ENCODE results near the gene ING5.

DNA sequence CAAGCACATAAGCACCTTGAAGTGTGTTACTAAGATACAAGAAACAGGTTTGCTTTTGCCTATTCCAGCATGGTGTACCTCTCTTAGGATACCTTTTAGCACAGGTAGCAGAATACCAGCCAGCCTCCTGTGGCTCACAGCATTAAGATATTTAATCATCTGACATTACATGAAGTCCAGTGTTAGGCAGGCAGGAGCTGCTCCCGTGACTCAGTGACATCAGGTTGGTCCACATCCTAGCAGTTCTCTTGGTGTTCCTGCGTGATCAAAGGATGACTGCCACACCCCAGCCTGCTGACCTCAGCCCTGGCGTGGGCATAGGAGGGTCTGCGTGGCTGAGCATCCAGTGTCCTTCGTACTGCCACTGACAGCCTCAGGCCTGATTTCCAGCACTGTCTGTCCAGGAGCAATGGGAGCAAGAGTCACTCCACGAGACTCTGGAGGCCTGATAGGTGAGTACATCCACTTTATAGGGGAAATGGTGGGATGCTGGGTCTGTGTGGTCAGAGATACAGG is 11.6 kb upstream of the ING5 start:
- TF ChIP-seq EZH2 (IDR thresholded peaks at IDR 0.05; ENCODE audit: low read length, unreplicated experiment) (no peak), EZH2phosphoT487 (IDR thresholded peaks at IDR 0.05; ENCODE audit: borderline replicate concordance, low read length) (no peak)
- TF ChIP-seq, protein P1, sequence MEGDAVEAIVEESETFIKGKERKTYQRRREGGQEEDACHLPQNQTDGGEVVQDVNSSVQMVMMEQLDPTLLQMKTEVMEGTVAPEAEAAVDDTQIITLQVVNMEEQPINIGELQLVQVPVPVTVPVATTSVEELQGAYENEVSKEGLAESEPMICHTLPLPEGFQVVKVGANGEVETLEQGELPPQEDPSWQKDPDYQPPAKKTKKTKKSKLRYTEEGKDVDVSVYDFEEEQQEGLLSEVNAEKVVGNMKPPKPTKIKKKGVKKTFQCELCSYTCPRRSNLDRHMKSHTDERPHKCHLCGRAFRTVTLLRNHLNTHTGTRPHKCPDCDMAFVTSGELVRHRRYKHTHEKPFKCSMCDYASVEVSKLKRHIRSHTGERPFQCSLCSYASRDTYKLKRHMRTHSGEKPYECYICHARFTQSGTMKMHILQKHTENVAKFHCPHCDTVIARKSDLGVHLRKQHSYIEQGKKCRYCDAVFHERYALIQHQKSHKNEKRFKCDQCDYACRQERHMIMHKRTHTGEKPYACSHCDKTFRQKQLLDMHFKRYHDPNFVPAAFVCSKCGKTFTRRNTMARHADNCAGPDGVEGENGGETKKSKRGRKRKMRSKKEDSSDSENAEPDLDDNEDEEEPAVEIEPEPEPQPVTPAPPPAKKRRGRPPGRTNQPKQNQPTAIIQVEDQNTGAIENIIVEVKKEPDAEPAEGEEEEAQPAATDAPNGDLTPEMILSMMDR (conservative IDR thresholded peaks at IDR 0.05; ENCODE audit: low read depth, low read length) = no peak

Measured in PC-3 (cell line).